ENCODE measurements around the gene LEAP2. TPM values are rescaled to one million over a fixed set of nuclear protein-coding genes. Genes with fewer than 3 reads are reported as not detected.
A peak's percentile ranks its signal among the peaks of the same experiment; 100 is the strongest.

LEAP2 gene
- total and polyA plus RNA-seq, 11 donors = 0.16 to 2.0 (median 0.91) TPM

GRCh38 chr5:132877466-132877865 is 4.0 kb downstream of the LEAP2 start:
- DNase-seq (no peak), ATAC-seq (peak; percentile 45 to 67 (median 54))
- no peak for TF ChIP-seq POLR2A (IDR thresholded peaks at IDR 0.05)
- TF ChIP-seq CTCF (IDR thresholded peaks at IDR 0.05) = no peak
- 61 to 69% (median 65%) methylated on average over 2 of the region's 2 CpGs for WGBS, 4 donors
- intact Hi-C loops (cut with DNase I) = no loop called here
- Histone ChIP-seq H3K9me3 (no peaks in the 10 kb centered on the region), H3K36me3 (peaks cover 0 to 81% (median 66%) of the 10 kb centered on the region in 9 donors), H3K4me3 (no peak overlapping the region), H3K27ac (peak overlapping the region in 9 of 12 donors; percentile 3 to 63 (median 26)), H3K27me3 (no peaks in the 10 kb centered on the region), H3K4me1 (peaks cover 0 to 41% (median 18%) of the 10 kb centered on the region in 12 donors)

GRCh38 chr5:132877938-132878337 is 4.5 kb downstream of the LEAP2 start:
- H3K36me3 ChIP-seq = peaks cover 0 to 84% (median 71%) of the 10 kb centered on the region in 9 donors
- WGBS, 4 donors = 42 to 46% (median 43%) methylated on average over 3 of the region's 3 CpGs
- DNase-seq = peak in 4 of 5 donors; percentile 55 to 68 (median 60)
- peak overlapping the region in 9 of 12 donors; percentile 3 to 63 (median 26) for H3K27ac ChIP-seq
- H3K9me3 ChIP-seq = no peaks in the 10 kb centered on the region
- no peak for TF ChIP-seq CTCF (IDR thresholded peaks at IDR 0.05)
- TF ChIP-seq POLR2A (IDR thresholded peaks at IDR 0.05) = no peak
- H3K4me1 ChIP-seq = peaks cover 0 to 36% (median 14%) of the 10 kb centered on the region in 12 donors
- ATAC-seq = peak; percentile 85 to 92 (median 88)
- H3K4me3 ChIP-seq = no peak overlapping the region
- intact Hi-C loops (cut with DNase I) = no loop called here
- no peaks in the 10 kb centered on the region for H3K27me3 ChIP-seq

GRCh38 chr5:132883261-132883834 is 9.9 kb downstream of the LEAP2 start:
- WGBS, 4 donors = 35 to 42% (median 37%) methylated on average over 2 of the region's 2 CpGs

More at GRCh38 chr5:132883261-132883834, 9.9 kb downstream of the LEAP2 start:
- ATAC-seq (peak; percentile 77 to 88 (median 84)), DNase-seq (peak in 4 of 5 donors; percentile 42 to 61 (median 46))
- Histone ChIP-seq H3K4me3 (no peak overlapping the region), H3K36me3 (peaks cover 2 to 100% (median 95%) of the 10 kb centered on the region in 9 donors), H3K4me1 (peaks cover 0 to 4% (median 0%) of the 10 kb centered on the region in 12 donors), H3K9me3 (no peaks in the 10 kb centered on the region), H3K27me3 (no peaks in the 10 kb centered on the region), H3K27ac (no peak overlapping the region)
- intact Hi-C loops (cut with DNase I) = loop anchor here in 9 of 10 donors (1.0 to 10.0 kb wide), 5 partner anchors 51 to 499 kb away; partner anchors contain the start of gene SHROOM1 (in 6 of the 9)
- TF ChIP-seq POLR2A (IDR thresholded peaks at IDR 0.05) (no peak), CTCF (IDR thresholded peaks at IDR 0.05) (peak; percentile 50 to 80 (median 67))

All from heart left ventricle (tissue), 16 donors.